Uterus (tissue), 2 donors: ENCODE measurements around the gene EGF.

Experiments
- CTCF ChIP-seq, 4 experiments: fragments of 200-600 bp in 2 of 4; fragments of 450-650 bp in 2 of 4; sonication (generic) in 2 of 4; IDR thresholded peaks; one replicate each; pipeline ENCODE4 v1.5.1; 2016 to 2019; ENCODE audit warnings: antibody characterized with exemption in 4 of 4, mild to moderate bottlenecking in 2 of 4, moderate library complexity in 1 of 4
- POLR2A ChIP-seq, 2 donors: fragments of 450-650 bp; IDR thresholded peaks; one replicate each; pipeline ENCODE4 v1.6.1; 2016; ENCODE audit warnings: antibody characterized with exemption in 2 of 2, mild to moderate bottlenecking in 1 of 2, moderate library complexity in 1 of 2

GRCh38 chr4:109999585-109999912 is 86.9 kb downstream of the EGF start:
- TF ChIP-seq CTCF (IDR thresholded peaks at IDR 0.05) = no peak
- no peak for TF ChIP-seq POLR2A (IDR thresholded peaks at IDR 0.05)
